ENCODE results near the gene DEGS2.
"Not testable (repeated sequence)": the region's sequence is repeated elsewhere in the genome, so short reads cannot be mapped to it uniquely, and the experiment has no call there.

Gene DEGS2

GRCh38 chr14:100190126-100190525 lies 30.7 kb upstream of the DEGS2 start:
- no peak for TF ChIP-seq CTCF (IDR thresholded peaks at IDR 0.05; ENCODE audit: low read depth, low read length, missing control alignments)
- DNase-seq (ENCODE audit: low read depth) = no peak
- H3K4me3 ChIP-seq (ENCODE audit: low read depth, low read length) = no peak overlapping the region

GRCh38 chr14:100188392-100189030 lies 29.1 kb upstream of the DEGS2 start:
- no peak overlapping the region for H3K4me3 ChIP-seq (ENCODE audit: low read depth, low read length)
- TF ChIP-seq CTCF (IDR thresholded peaks at IDR 0.05; ENCODE audit: low read depth, low read length, missing control alignments) = no peak
- DNase-seq (ENCODE audit: low read depth) = no peak

- no peak for TF ChIP-seq CTCF (IDR thresholded peaks at IDR 0.05; ENCODE audit: low read depth, low read length, missing control alignments)
- no peak overlapping the region for H3K4me3 ChIP-seq (ENCODE audit: low read depth, low read length)
- no peak for DNase-seq (ENCODE audit: low read depth)
These were observed 27.9 kb upstream of the DEGS2 start for GRCh38 chr14:100187247-100187833.

GRCh38 chr14:100181876-100182551 lies 22.6 kb upstream of the DEGS2 start:
- H3K4me3 ChIP-seq (ENCODE audit: low read depth, low read length); DNase-seq (ENCODE audit: low read depth): not testable (repeated sequence)

GRCh38 chr14:100180671-100181070 lies 21.2 kb upstream of the DEGS2 start:
- not testable (repeated sequence) for DNase-seq (ENCODE audit: low read depth)

GRCh38 chr14:100178691-100179090 lies 19.2 kb upstream of the DEGS2 start:
- DNase-seq (ENCODE audit: low read depth) = no peak
- no peak overlapping the region for H3K4me3 ChIP-seq (ENCODE audit: low read depth, low read length)
- no peak for TF ChIP-seq CTCF (IDR thresholded peaks at IDR 0.05; ENCODE audit: low read depth, low read length, missing control alignments)

More at GRCh38 chr14:100180671-100181070, 21.2 kb upstream of the DEGS2 start:
- not testable (repeated sequence) for H3K4me3 ChIP-seq (ENCODE audit: low read depth, low read length)

- no peak for DNase-seq (ENCODE audit: low read depth)
- no peak overlapping the region for H3K4me3 ChIP-seq (ENCODE audit: low read depth, low read length)
- TF ChIP-seq CTCF (IDR thresholded peaks at IDR 0.05; ENCODE audit: low read depth, low read length, missing control alignments) = no peak
These were observed 17.4 kb upstream of the DEGS2 start for GRCh38 chr14:100176811-100177327.
